Measurements from ENCODE around the gene NOC2L. TPM values are rescaled to one million over a fixed set of nuclear protein-coding genes. Genes with fewer than 3 reads are reported as not detected.

NOC2L gene
- total RNA-seq, 1 donor from 2014 or later, result 69.8 TPM

GRCh38 chr1:981491-981954, 22.5 kb upstream of the NOC2L start:
- Mint-ChIP-seq H3K36me3 (peaks cover 3% of the 10 kb centered on the region), H3K27ac (no peak overlapping the region), H3K27me3 (ENCODE audit: low read depth) (peaks cover 17% of the 10 kb centered on the region), H3K4me1 (peaks cover 3% of the 10 kb centered on the region), H3K9me3 (peaks cover 3% of the 10 kb centered on the region), H3K4me3 (no peak overlapping the region)
- TF ChIP-seq CTCF (IDR thresholded peaks at IDR 0.05; ENCODE audit: unreplicated experiment), result no peak
- no peak for DNase-seq (ENCODE audit: low spot score in 2 of 2, unreplicated experiment in 2 of 2)

- Mint-ChIP-seq H3K27me3 (ENCODE audit: low read depth) (peaks cover 15% of the 10 kb centered on the region), H3K4me3 (no peak overlapping the region), H3K4me1 (peaks cover 6% of the 10 kb centered on the region), H3K27ac (no peak overlapping the region), H3K9me3 (peaks cover 3% of the 10 kb centered on the region), H3K36me3 (peaks cover 3% of the 10 kb centered on the region)
- no peak for DNase-seq (ENCODE audit: low spot score in 2 of 2, unreplicated experiment in 2 of 2)
- no peak for TF ChIP-seq CTCF (IDR thresholded peaks at IDR 0.05; ENCODE audit: unreplicated experiment)
Measured at GRCh38 chr1:980602-981395, 21.7 kb upstream of the NOC2L start.

- Mint-ChIP-seq H3K27me3 (ENCODE audit: low read depth) (peaks cover 10% of the 10 kb centered on the region), H3K4me1 (peaks cover 9% of the 10 kb centered on the region), H3K9me3 (peaks cover 3% of the 10 kb centered on the region), H3K27ac (no peak overlapping the region), H3K36me3 (peaks cover 3% of the 10 kb centered on the region), H3K4me3 (no peak overlapping the region)
- TF ChIP-seq CTCF (IDR thresholded peaks at IDR 0.05; ENCODE audit: unreplicated experiment), result no peak
- DNase-seq (ENCODE audit: low spot score in 2 of 2, unreplicated experiment in 2 of 2), result no peak
Measured at GRCh38 chr1:980137-980571, 21.1 kb upstream of the NOC2L start.

GRCh38 chr1:979744-980072, 20.7 kb upstream of the NOC2L start:
- Mint-ChIP-seq H3K36me3 (peaks cover 3% of the 10 kb centered on the region), H3K9me3 (peaks cover 3% of the 10 kb centered on the region), H3K27me3 (ENCODE audit: low read depth) (peaks cover 8% of the 10 kb centered on the region), H3K4me1 (peaks cover 9% of the 10 kb centered on the region), H3K27ac (no peak overlapping the region), H3K4me3 (no peak overlapping the region)
- TF ChIP-seq CTCF (IDR thresholded peaks at IDR 0.05; ENCODE audit: unreplicated experiment), result no peak
- DNase-seq (ENCODE audit: low spot score in 2 of 2, unreplicated experiment in 2 of 2), result no peak

- Mint-ChIP-seq H3K27ac (no peak overlapping the region), H3K4me1 (peaks cover 9% of the 10 kb centered on the region), H3K9me3 (peaks cover 3% of the 10 kb centered on the region), H3K36me3 (peaks cover 3% of the 10 kb centered on the region), H3K27me3 (ENCODE audit: low read depth) (peaks cover 8% of the 10 kb centered on the region), H3K4me3 (no peak overlapping the region)
- DNase-seq (ENCODE audit: low spot score in 2 of 2, unreplicated experiment in 2 of 2), result no peak
- TF ChIP-seq CTCF (IDR thresholded peaks at IDR 0.05; ENCODE audit: unreplicated experiment), result no peak
Measured at GRCh38 chr1:978835-979743, 20.0 kb upstream of the NOC2L start.

Measured in mesothelial cell of epicardium (in vitro differentiated cells).